Right renal pelvis (tissue), 4 donors: Measurements from ENCODE around the gene DPP4. TPM values are rescaled to one million over a fixed set of nuclear protein-coding genes. Genes with fewer than 3 reads are reported as not detected.
A peak's percentile ranks its signal among the peaks of the same experiment; 100 is the strongest.
"Not testable (repeated sequence)": the region's sequence is repeated elsewhere in the genome, so short reads cannot be mapped to it uniquely, and the experiment has no call there.

ENCODE experiments used
- DNase-seq, 4 donors: peaks; one replicate each; pipeline ENCODE4 v3.0.0-alpha.2; 2013; ENCODE audit warnings: low read depth in 4 of 4, low spot score in 3 of 4, missing footprints in 1 of 4
- polyA plus RNA-seq, 4 donors: library from polyadenylated mRNA; unstranded; fragments of 120-200 nt; gene quantifications; one replicate each; pipeline ENCODE4 v1.2.1, GENCODE V29; 2013; ENCODE audit not compliant: insufficient read length in 4 of 4

Gene DPP4
- polyA plus RNA-seq, 4 donors = 89.9 to 151 (median 142) TPM

GRCh38 chr2:161971551-161971950, 102.5 kb downstream of the DPP4 start:
- no peak for DNase-seq

GRCh38 chr2:161969159-161969558, 104.9 kb downstream of the DPP4 start:
- no peak for DNase-seq

- no peak for DNase-seq
Observed at GRCh38 chr2:161965994-161966393, 108.0 kb downstream of the DPP4 start.

- no peak for DNase-seq
Observed at GRCh38 chr2:161964160-161964559, 109.9 kb downstream of the DPP4 start.

GRCh38 chr2:161962160-161962559, 111.9 kb downstream of the DPP4 start:
- DNase-seq = no peak

- DNase-seq = no peak
Observed at GRCh38 chr2:161961061-161961460, 113.0 kb downstream of the DPP4 start.

GRCh38 chr2:161956738-161957137, 117.3 kb downstream of the DPP4 start:
- no peak for DNase-seq

GRCh38 chr2:161955211-161955610, 118.8 kb downstream of the DPP4 start:
- DNase-seq = no peak

GRCh38 chr2:161954103-161954502, 119.9 kb downstream of the DPP4 start:
- no peak for DNase-seq

- not testable (repeated sequence) for DNase-seq
Observed at GRCh38 chr2:161953367-161953766, 120.6 kb downstream of the DPP4 start.

GRCh38 chr2:161952783-161953191, 121.2 kb downstream of the DPP4 start:
- DNase-seq = no peak

- DNase-seq = no peak
Observed at GRCh38 chr2:161947836-161948235, 126.2 kb downstream of the DPP4 start.

- DNase-seq = no peak
Observed at GRCh38 chr2:161947406-161947805, 126.6 kb downstream of the DPP4 start.

- peak in 1 of 4 donors; percentile 7 for DNase-seq
Observed at GRCh38 chr2:161946489-161947107, 127.4 kb downstream of the DPP4 start.

GRCh38 chr2:161943011-161943410, 131.0 kb downstream of the DPP4 start:
- no peak for DNase-seq

Other genes starting within 250 kb of the DPP4 start
- not detected for gene GCG, start 78.0 kb upstream of the DPP4 start, polyA plus RNA-seq
- 10 to 100 TPM in 3 of 4 donors, 1 to 10 TPM in 1; 9.6 to 18.5 (median 12.7) TPM for gene FAP, start 169.2 kb upstream of the DPP4 start, polyA plus RNA-seq
- 1 to 10 TPM; 5.4 to 9.2 (median 7.7) TPM for gene IFIH1, start 244.5 kb upstream of the DPP4 start, polyA plus RNA-seq